K562 (cell line): ENCODE data around the gene CHML.

Experiments
- ELF4 ChIP-seq: fragments of 450-650 bp; formaldehyde crosslinking; IDR thresholded peaks from 2 replicates; pipeline ENCODE4 v1.4.0; 2022; ENCODE audit warnings: missing genetic modification characterization
- EZH2 ChIP-seq: IDR thresholded peaks from 2 replicates; pipeline ENCODE4 v1.6.1; 2012; ENCODE audit warnings: low read depth, mild to moderate bottlenecking, inconsistent platforms, low read length, borderline replicate concordance
- TEAD4 ChIP-seq, 2 experiments: sonication (generic) in 1 of 2; formaldehyde crosslinking in 1 of 2; IDR thresholded peaks; 2 replicates each; pipeline versions ENCODE4 v1.6.1 to v1.8.0; 2012 to 2022; ENCODE audit warnings: borderline replicate concordance in 1 of 2, inconsistent platforms in 1 of 2, low read length in 1 of 2, mild to moderate bottlenecking in 1 of 2, missing genetic modification reagents in 1 of 2

DNA sequence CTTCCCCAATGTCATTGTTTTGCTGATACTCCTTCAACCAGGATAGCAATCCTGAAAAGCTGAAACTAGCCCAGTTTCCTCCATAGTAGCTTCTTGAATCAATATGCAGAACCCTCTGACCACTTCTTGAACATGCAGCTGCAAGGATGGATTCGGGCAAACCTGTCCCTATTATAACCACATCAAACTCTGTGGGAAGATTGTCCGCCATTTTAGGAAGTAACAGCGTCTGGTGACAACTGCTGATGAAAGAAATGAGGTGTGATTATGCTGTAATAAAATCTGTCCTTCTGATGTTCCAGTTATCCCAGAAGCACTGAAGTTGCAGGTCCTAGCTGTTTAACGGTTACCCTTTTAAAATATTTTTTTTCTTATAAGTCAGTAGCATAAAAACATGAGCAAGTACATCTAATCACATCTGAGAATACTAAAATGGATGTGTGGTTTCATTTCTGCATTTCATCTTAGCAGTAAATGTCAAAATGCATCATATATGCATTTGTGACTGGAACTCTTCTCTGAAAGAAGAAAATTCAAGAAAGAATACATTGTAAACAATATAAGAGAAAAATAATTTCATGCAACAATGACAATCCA lies 4.5 kb downstream of the CHML start:
- TF ChIP-seq ELF4 = no peak
- no peak for TF ChIP-seq EZH2
- TF ChIP-seq TEAD4 (IDR thresholded peaks at IDR 0.05; ENCODE audit: low read length) = no peak
- TF ChIP-seq TEAD4 (CRISPR knock-in tag; IDR thresholded peaks at IDR 0.05; ENCODE audit: borderline replicate concordance) = no peak
